HG02623 (cell line): Measurements from ENCODE around the gene ROM1.
A peak's percentile ranks its signal among the peaks of the same experiment; 100 is the strongest.
"Not testable (repeated sequence)": the region's sequence is repeated elsewhere in the genome, so short reads cannot be mapped to it uniquely, and the experiment has no call there.

Source experiments
- ATAC-seq: cut with Tn5 transposase; IDR thresholded peaks from one replicate; pipeline ENCODE4 v1.9.1; 2021; ENCODE audit warnings: moderate library complexity; ENCODE audit not compliant: unreplicated experiment

The ROM1 gene

GRCh38 chr11:62612366-62613290 is at the start of gene ROM1, which contains the start of gene EML3:
TSS of gene ROM1 (plus strand) at chr11:62613257. CDS start at chr11:62613282, 25 bp downstream.
TSS of gene EML3 (minus strand) at chr11:62612775. CDS start at chr11:62612457, 318 bp downstream.
- peak; percentile 56 for ATAC-seq

- no peak for ATAC-seq
Measured at GRCh38 chr11:62565100-62565802, 47.8 kb upstream of the ROM1 start.

GRCh38 chr11:62566247-62566646 is 46.8 kb upstream of the ROM1 start:
- no peak for ATAC-seq

GRCh38 chr11:62567018-62567633 is 45.9 kb upstream of the ROM1 start:
- ATAC-seq, result no peak

- no peak for ATAC-seq
Measured at GRCh38 chr11:62569611-62570010, 43.4 kb upstream of the ROM1 start.

GRCh38 chr11:62570903-62571302 is 42.2 kb upstream of the ROM1 start:
- ATAC-seq, result not testable (repeated sequence)

- not testable (repeated sequence) for ATAC-seq
Measured at GRCh38 chr11:62571493-62571892, 41.6 kb upstream of the ROM1 start.

- ATAC-seq, result no peak
Measured at GRCh38 chr11:62572431-62572830, 40.6 kb upstream of the ROM1 start.

GRCh38 chr11:62573006-62573591 is 40.0 kb upstream of the ROM1 start:
- no peak for ATAC-seq

- ATAC-seq, result peak; percentile 85
Measured at GRCh38 chr11:62573592-62574362, 39.3 kb upstream of the ROM1 start, which contains the start of gene EEF1G. TSS of gene EEF1G (minus strand) at chr11:62573891. CDS start at chr11:62573842, 49 bp downstream.

- ATAC-seq, result no peak
Measured at GRCh38 chr11:62574363-62575071, 38.5 kb upstream of the ROM1 start.

GRCh38 chr11:62575156-62575555 is 37.9 kb upstream of the ROM1 start:
- ATAC-seq, result no peak

GRCh38 chr11:62575837-62576236 is 37.2 kb upstream of the ROM1 start:
- no peak for ATAC-seq

- no peak for ATAC-seq
Measured at GRCh38 chr11:62577046-62577714, 35.9 kb upstream of the ROM1 start.

GRCh38 chr11:62578541-62578940 is 34.5 kb upstream of the ROM1 start:
- no peak for ATAC-seq

- ATAC-seq, result no peak
Measured at GRCh38 chr11:62579252-62579651, 33.8 kb upstream of the ROM1 start.

GRCh38 chr11:62580959-62581715 is 31.9 kb upstream of the ROM1 start:
- no peak for ATAC-seq

GRCh38 chr11:62581735-62582134 is 31.3 kb upstream of the ROM1 start:
- not testable (repeated sequence) for ATAC-seq
